ENCODE results near the gene TRAPPC2L. TPM values are rescaled to one million over a fixed set of nuclear protein-coding genes. Genes with fewer than 3 reads are reported as not detected.

The TRAPPC2L gene
- total RNA-seq, 1 experiment from 2014 or later = 101 TPM

DNA sequence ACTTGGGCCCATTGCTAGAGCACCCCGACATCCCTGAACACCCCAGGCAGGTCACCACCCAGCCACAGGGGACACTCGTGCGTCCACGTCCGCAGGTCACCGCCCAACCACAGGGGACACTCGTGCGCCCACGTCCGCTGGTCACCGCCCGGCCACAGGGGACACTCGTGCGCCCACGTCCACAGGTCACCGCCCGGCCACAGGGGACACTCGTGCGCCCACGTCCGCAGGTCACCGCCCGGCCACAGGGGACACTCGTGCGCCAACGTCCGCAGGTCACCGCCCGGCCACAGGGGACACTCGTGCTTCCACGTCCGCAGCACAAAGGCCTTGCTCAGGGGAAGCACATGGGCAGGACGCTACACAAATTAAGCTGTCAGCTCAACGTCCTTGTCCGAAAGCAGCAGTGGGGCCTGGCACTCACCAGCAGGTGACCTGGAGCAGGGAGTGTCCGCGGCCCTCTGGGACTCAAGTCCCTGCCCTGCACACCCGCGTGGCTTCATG lies 17.8 kb upstream of the TRAPPC2L start:
- POLR2A ChIA-PET (ENCODE audit: unreplicated experiment) = no interaction called here
- intact Hi-C loops (cut with micrococcal nuclease; ENCODE audit: unreplicated experiment) = no loop called here

DNA sequence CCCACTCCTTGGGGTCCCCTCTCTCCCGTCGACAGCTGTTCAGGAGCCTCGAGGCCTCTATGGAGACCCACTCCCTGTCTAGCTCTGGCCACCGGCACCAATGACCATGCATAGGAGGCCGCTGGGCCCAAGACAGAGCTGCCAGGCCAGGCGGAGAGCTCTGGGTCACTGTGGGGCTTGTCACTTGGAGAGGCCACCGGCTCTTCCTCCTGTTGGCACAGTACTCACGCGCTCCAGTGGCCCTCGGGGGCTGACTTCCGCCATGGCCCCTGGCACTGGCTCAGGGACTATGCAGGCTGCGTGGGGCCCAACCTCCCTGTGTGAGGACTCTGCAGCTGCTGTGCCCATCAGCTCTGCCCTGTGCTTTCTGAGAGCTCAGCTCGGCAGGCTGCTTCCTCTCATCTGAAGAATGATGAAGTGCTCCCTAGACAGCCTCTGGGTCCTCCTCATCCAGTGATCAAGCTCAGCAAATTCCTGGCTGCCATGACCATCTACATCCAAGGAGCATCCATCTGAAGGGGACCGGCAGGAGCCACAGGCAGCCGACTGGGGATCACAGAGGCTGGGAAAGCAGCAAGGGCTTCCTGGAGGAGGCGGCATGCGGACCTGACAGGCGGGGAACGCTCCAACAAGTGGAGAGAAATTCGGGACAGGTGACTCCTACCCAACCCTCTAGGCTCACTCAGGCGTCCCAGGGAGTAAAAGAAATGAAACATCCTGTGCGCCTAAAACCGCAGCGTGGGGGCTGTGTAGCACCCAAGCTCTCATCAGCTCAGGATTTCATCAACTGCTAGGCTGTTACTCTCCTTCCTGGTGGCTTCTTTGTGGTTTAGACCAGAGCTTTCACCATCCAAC lies 17.0 kb upstream of the TRAPPC2L start:
- Histone ChIP-seq H3F3A (ENCODE audit: insufficient read depth, low read depth) (no peaks in the 10 kb centered on the region), H3K4me2 (no peak overlapping the region), H3K36me3 (ENCODE audit: low read depth) (no peaks in the 10 kb centered on the region), H2AFZ (no peak overlapping the region), H3K27me3 (ENCODE audit: insufficient read depth, low read depth) (no peaks in the 10 kb centered on the region), H3K27ac (no peak overlapping the region), H3K9me2 (ENCODE audit: insufficient read depth) (no peaks in the 10 kb centered on the region), H3K79me2 (ENCODE audit: low read depth) (no peaks in the 10 kb centered on the region), H3K4me1 (replicated peaks; ENCODE audit: insufficient read depth) (no peaks in the 10 kb centered on the region), H4K20me1 (ENCODE audit: insufficient read depth) (no peaks in the 10 kb centered on the region), H3K9me3 (ENCODE audit: insufficient read depth, low read depth) (no peaks in the 10 kb centered on the region), H3K4me3 (no peak overlapping the region)
- CTCF ChIA-PET = no interaction called here
- intact Hi-C loops (cut with micrococcal nuclease; ENCODE audit: unreplicated experiment) = no loop called here
- no peak for DNase-seq
- BruUV-seq (replicated peaks) = no TSS peak
- TF ChIP-seq EZH2 (IDR thresholded peaks at IDR 0.05; ENCODE audit: low read depth) = no peak
- POLR2A ChIA-PET (ENCODE audit: unreplicated experiment) = no interaction called here

More for the DNA sequence above, 17.8 kb upstream of the TRAPPC2L start:
- no peaks in the 10 kb centered on the region for H3K9me2 ChIP-seq (ENCODE audit: insufficient read depth)
- H3K4me3 ChIP-seq = no peak overlapping the region
- no peaks in the 10 kb centered on the region for H3F3A ChIP-seq (ENCODE audit: insufficient read depth, low read depth)
- H3K27ac ChIP-seq = no peak overlapping the region
- no TSS peak for BruUV-seq (replicated peaks)
- no peaks in the 10 kb centered on the region for H3K36me3 ChIP-seq (ENCODE audit: low read depth)
- no peak overlapping the region for H3K4me2 ChIP-seq
- DNase-seq = no peak
- H3K27me3 ChIP-seq (ENCODE audit: insufficient read depth, low read depth) = no peaks in the 10 kb centered on the region
- no peaks in the 10 kb centered on the region for H3K4me1 ChIP-seq (replicated peaks; ENCODE audit: insufficient read depth)
- H3K9me3 ChIP-seq (ENCODE audit: insufficient read depth, low read depth) = no peaks in the 10 kb centered on the region
- TF ChIP-seq, protein P1, sequence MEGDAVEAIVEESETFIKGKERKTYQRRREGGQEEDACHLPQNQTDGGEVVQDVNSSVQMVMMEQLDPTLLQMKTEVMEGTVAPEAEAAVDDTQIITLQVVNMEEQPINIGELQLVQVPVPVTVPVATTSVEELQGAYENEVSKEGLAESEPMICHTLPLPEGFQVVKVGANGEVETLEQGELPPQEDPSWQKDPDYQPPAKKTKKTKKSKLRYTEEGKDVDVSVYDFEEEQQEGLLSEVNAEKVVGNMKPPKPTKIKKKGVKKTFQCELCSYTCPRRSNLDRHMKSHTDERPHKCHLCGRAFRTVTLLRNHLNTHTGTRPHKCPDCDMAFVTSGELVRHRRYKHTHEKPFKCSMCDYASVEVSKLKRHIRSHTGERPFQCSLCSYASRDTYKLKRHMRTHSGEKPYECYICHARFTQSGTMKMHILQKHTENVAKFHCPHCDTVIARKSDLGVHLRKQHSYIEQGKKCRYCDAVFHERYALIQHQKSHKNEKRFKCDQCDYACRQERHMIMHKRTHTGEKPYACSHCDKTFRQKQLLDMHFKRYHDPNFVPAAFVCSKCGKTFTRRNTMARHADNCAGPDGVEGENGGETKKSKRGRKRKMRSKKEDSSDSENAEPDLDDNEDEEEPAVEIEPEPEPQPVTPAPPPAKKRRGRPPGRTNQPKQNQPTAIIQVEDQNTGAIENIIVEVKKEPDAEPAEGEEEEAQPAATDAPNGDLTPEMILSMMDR (conservative IDR thresholded peaks at IDR 0.05) = no peak
- TF ChIP-seq EZH2 (IDR thresholded peaks at IDR 0.05; ENCODE audit: low read depth) = no peak
- H3K79me2 ChIP-seq (ENCODE audit: low read depth) = no peaks in the 10 kb centered on the region
- no peak overlapping the region for H2AFZ ChIP-seq
- H4K20me1 ChIP-seq (ENCODE audit: insufficient read depth) = no peaks in the 10 kb centered on the region
- CTCF ChIA-PET = no interaction called here

DNA sequence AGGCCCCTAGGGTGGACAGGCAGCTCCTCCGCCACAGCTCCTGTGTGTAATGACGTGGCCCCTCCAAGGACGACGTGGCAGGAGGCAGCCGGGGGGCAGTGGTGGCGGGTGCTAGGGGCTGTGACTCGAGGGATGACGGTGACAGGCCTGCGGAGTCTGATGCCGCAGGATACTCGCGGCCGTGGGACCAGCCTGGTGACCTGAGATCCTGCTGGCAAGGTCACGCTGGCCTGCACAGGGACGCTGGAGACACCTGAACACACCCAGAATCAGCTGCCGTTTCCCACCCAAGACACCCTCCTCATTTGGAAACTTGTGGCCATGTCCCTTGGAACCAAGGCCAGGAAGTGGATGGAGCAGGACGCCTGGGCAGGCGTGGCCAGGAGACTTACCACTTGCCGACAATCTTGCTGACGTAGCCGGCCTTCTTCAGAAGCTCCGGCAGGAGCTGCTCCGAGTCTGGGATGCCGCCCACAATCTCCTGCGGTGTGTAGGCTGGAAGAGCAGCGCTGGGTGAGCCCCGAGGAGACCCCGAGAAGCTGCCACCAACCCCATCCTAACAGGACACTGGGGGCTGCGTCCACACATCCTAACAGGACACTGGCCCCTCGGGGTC lies 16.2 kb upstream of the TRAPPC2L start:
- CTCF ChIA-PET = no interaction called here
- POLR2A ChIA-PET (ENCODE audit: unreplicated experiment) = no interaction called here
- no TSS peak for BruUV-seq (replicated peaks)

More for the DNA sequence above, 16.2 kb upstream of the TRAPPC2L start:
- H3K9me2 ChIP-seq (ENCODE audit: insufficient read depth) = no peaks in the 10 kb centered on the region
- H4K20me1 ChIP-seq (ENCODE audit: insufficient read depth) = no peaks in the 10 kb centered on the region
- no peak overlapping the region for H3K4me3 ChIP-seq
- no peaks in the 10 kb centered on the region for H3K36me3 ChIP-seq (ENCODE audit: low read depth)
- H2AFZ ChIP-seq = no peak overlapping the region
- no peaks in the 10 kb centered on the region for H3K27me3 ChIP-seq (ENCODE audit: insufficient read depth, low read depth)
- no peak for DNase-seq
- H3K9me3 ChIP-seq (ENCODE audit: insufficient read depth, low read depth) = no peaks in the 10 kb centered on the region
- H3F3A ChIP-seq (ENCODE audit: insufficient read depth, low read depth) = no peaks in the 10 kb centered on the region
- intact Hi-C loops (cut with micrococcal nuclease; ENCODE audit: unreplicated experiment) = no loop called here
- TF ChIP-seq, protein P1 (conservative IDR thresholded peaks at IDR 0.05) = no peak
- TF ChIP-seq EZH2 (IDR thresholded peaks at IDR 0.05; ENCODE audit: low read depth) = no peak
- no peaks in the 10 kb centered on the region for H3K4me1 ChIP-seq (replicated peaks; ENCODE audit: insufficient read depth)
- no peak overlapping the region for H3K4me2 ChIP-seq
- H3K79me2 ChIP-seq (ENCODE audit: low read depth) = no peaks in the 10 kb centered on the region
- H3K27ac ChIP-seq = no peak overlapping the region
